Panc1 (cell line): ENCODE measurements around the gene IRF3. TPM values are rescaled to one million over a fixed set of nuclear protein-coding genes. Genes with fewer than 3 reads are reported as not detected.

Experiments
- ATAC-seq: fragments of 200-7000 bp; cut with Tn5 transposase; 2 replicates; pipeline ENCODE4 v1.9.1; 2020; ENCODE audit warnings: mild to moderate bottlenecking, moderate library complexity
- BruUV-seq: library from RNA; stranded (reverse); fragments of 400-500 nt; replicated peaks from 2 replicates; lab custom pipeline; 2021; lab: Mats Ljungman, UMichigan
- CTCF ChIA-PET: fragments of 300-600 bp; sonication (Branson Sonifier 250); formaldehyde crosslinking; loops from one replicate; lab custom pipeline; 2022; ENCODE audit warnings: antibody characterized with exemption; lab: Charles Lee
- POLR2A ChIA-PET: fragments of 300-600 bp; sonication (Branson Sonifier 250); formaldehyde crosslinking; loops from one replicate; lab custom pipeline; 2022; ENCODE audit warnings: antibody characterized with exemption; lab: Charles Lee
- DNase-seq: peaks from one replicate; pipeline ENCODE4 v3.0.0-alpha.2; 2010; ENCODE audit warnings: low read depth, low spot score
- H3K27ac ChIP-seq: 2 replicates; pipeline ENCODE4 v1.5.1; 2011; ENCODE audit warnings: mild to moderate bottlenecking, low read length, inconsistent platforms
- H3K27me3 ChIP-seq: fragments of 200-500 bp; sonication (Bioruptor generic); 2 replicates; pipeline ENCODE4 v1.6.0; 2014; ENCODE audit warnings: low read length, inconsistent platforms; ENCODE audit not compliant: control insufficient read depth, insufficient read depth
- H3K36me3 ChIP-seq: fragments of 200-500 bp; sonication (Bioruptor generic); 2 replicates; pipeline ENCODE4 v1.5.1; 2014; ENCODE audit warnings: inconsistent platforms, mild to moderate bottlenecking, low read length, moderate library complexity; ENCODE audit not compliant: control insufficient read depth, insufficient read depth
- H3K4me1 ChIP-seq: 2 replicates; pipeline ENCODE4 v1.5.1; 2011; ENCODE audit warnings: inconsistent platforms, mild to moderate bottlenecking, low read length, moderate library complexity; ENCODE audit not compliant: control insufficient read depth, insufficient read depth
- H3K4me3 ChIP-seq, 2 experiments: 2 replicates each; pipeline ENCODE4 v1.5.1; 2011 to 2012; ENCODE audit warnings: low read depth in 2 of 2, low read length in 2 of 2, mild to moderate bottlenecking in 2 of 2, inconsistent platforms in 1 of 2, moderate library complexity in 1 of 2
- H3K9me3 ChIP-seq: fragments of 200-500 bp; sonication (Bioruptor generic); 2 replicates; pipeline ENCODE4 v1.5.1; 2014; ENCODE audit warnings: low read depth, mild to moderate bottlenecking, inconsistent platforms, low read length, moderate library complexity; ENCODE audit not compliant: control insufficient read depth, insufficient read depth
- CTCF ChIP-seq: fragments of 450-650 bp; IDR thresholded peaks from 2 replicates; pipeline ENCODE4 v1.5.1; 2017; ENCODE audit warnings: mild to moderate bottlenecking
- POLR2AphosphoS5 ChIP-seq: IDR thresholded peaks from 2 replicates; pipeline ENCODE4 v1.6.1; 2012; ENCODE audit warnings: mild to moderate bottlenecking, low read depth, low read length, moderate library complexity
- REST ChIP-seq, 2 experiments: IDR thresholded peaks; 2 replicates each; pipeline ENCODE4 v1.6.1; 2011 to 2012; ENCODE audit warnings: low read depth in 2 of 2, control low read depth in 1 of 2, low read length in 1 of 2, mild to moderate bottlenecking in 1 of 2, moderate library complexity in 1 of 2; ENCODE audit not compliant: insufficient read depth in 1 of 2
- SIN3A ChIP-seq: IDR thresholded peaks from 2 replicates; pipeline ENCODE4 v1.6.1; 2012; ENCODE audit warnings: low read depth, mild to moderate bottlenecking, low read length, moderate library complexity, borderline replicate concordance; ENCODE audit not compliant: insufficient read depth
- TCF7L2 ChIP-seq: IDR thresholded peaks from 2 replicates; pipeline ENCODE4 v1.6.1; 2011; ENCODE audit warnings: mild to moderate bottlenecking, low read depth, low read length, inconsistent platforms
- in situ Hi-C: cut with HindIII; loops from 2 replicates; pipeline ENCODE4 v1.10.0; 2016; ENCODE audit warnings: low sequenced_read_pairs, low pct_unique_long_range_greater_than_20kb
- intact Hi-C: fragments of 100-400 bp; cut with micrococcal nuclease; formaldehyde crosslinking; loops from one replicate; pipeline ENCODE4 v1.10.0; 2022; ENCODE audit not compliant: unreplicated experiment
- total RNA-seq: library from RNA; stranded (reverse); gene quantifications from one replicate; pipeline ENCODE4 v1.2.1, GENCODE V29; 2021; ENCODE audit not compliant: unreplicated experiment

The IRF3 gene
- total RNA-seq, 1 experiment from 2014 or later = 109 TPM

GRCh38 chr19:49684983-49685553 lies 19.4 kb upstream of the IRF3 start:
- H3K4me3 ChIP-seq = no peak overlapping the region
- peaks cover 14% of the 10 kb centered on the region for H3K36me3 ChIP-seq
- ATAC-seq = no peak
- in situ Hi-C loops = no loop called here
- CTCF ChIA-PET = interaction anchor here (0.7 to 0.8 kb wide), 3 partner anchors 13 to 571 kb away, joined by 3 to 5 read pairs (median 3); no protein-coding TSS in a partner anchor
- intact Hi-C loops = no loop called here
- H3K27ac ChIP-seq = no peak overlapping the region
- H3K4me1 ChIP-seq = peaks cover 11% of the 10 kb centered on the region
- POLR2A ChIA-PET = interaction anchor here (0.5 kb wide), 1 partner anchor 130 kb away, joined by 3 read pairs; no protein-coding TSS in a partner anchor
- BruUV-seq = no TSS peak
- no peaks in the 10 kb centered on the region for H3K9me3 ChIP-seq
- TF ChIP-seq REST (IDR thresholded peaks at IDR 0.05; ENCODE audit: insufficient read depth in 1 of 2, low read depth in 2 of 2, low read length in 1 of 2) (no peak), SIN3A (no peak), TCF7L2 (no peak), POLR2AphosphoS5 (no peak), CTCF (no peak)
- no peak for DNase-seq
- no peaks in the 10 kb centered on the region for H3K27me3 ChIP-seq

GRCh38 chr19:49684251-49684982 lies 18.8 kb upstream of the IRF3 start:
- no peaks in the 10 kb centered on the region for H3K9me3 ChIP-seq
- ChIA-PET CTCF (interaction anchor here (0.7 kb wide), 1 partner anchor 14 kb away, joined by 5 read pairs; no protein-coding TSS in a partner anchor), POLR2A (no interaction called here)
- intact Hi-C loops = no loop called here
- no peak overlapping the region for H3K4me3 ChIP-seq
- no peak; the same call in 1 of the 2 replicates for TF ChIP-seq POLR2AphosphoS5
- peak; percentile 86 for TF ChIP-seq CTCF
- ATAC-seq (peak; percentile 41), DNase-seq (no peak)
- no peaks in the 10 kb centered on the region for H3K27me3 ChIP-seq
- H3K27ac ChIP-seq = no peak overlapping the region
- in situ Hi-C loops = no loop called here
- BruUV-seq = no TSS peak
- peaks cover 17% of the 10 kb centered on the region for H3K4me1 ChIP-seq
- H3K36me3 ChIP-seq = peaks cover 14% of the 10 kb centered on the region
